ENCODE data around the gene SYT2. TPM values are rescaled to one million over a fixed set of nuclear protein-coding genes. Genes with fewer than 3 reads are reported as not detected.
"Not testable (repeated sequence)": the region's sequence is repeated elsewhere in the genome, so short reads cannot be mapped to it uniquely, and the experiment has no call there.

The SYT2 gene
- total and polyA plus RNA-seq, 11 donors, result 0.03 to 0.09 (median 0.06) TPM; not detected in 6

GRCh38 chr1:202613571-202613970 is 96.7 kb downstream of the SYT2 start:
- no peak for TF ChIP-seq CTCF (IDR thresholded peaks at IDR 0.05)
- TF ChIP-seq POLR2A (IDR thresholded peaks at IDR 0.05), result no peak
- Histone ChIP-seq H3K27ac (no peak overlapping the region), H3K4me1 (peaks cover 4 to 43% (median 24%) of the 10 kb centered on the region in 12 donors), H3K9me3 (no peaks in the 10 kb centered on the region), H3K36me3 (peaks cover 0 to 8% (median 0%) of the 10 kb centered on the region in 9 donors), H3K27me3 (peaks cover 0 to 35% (median 0%) of the 10 kb centered on the region in 9 donors), H3K4me3 (no peak overlapping the region)
- ATAC-seq (no peak), DNase-seq (no peak)
- intact Hi-C loops (cut with DNase I), result no loop called here
- 83 to 92% (median 89%) methylated on average over 4 of the region's 4 CpGs for WGBS, 4 donors

DNA sequence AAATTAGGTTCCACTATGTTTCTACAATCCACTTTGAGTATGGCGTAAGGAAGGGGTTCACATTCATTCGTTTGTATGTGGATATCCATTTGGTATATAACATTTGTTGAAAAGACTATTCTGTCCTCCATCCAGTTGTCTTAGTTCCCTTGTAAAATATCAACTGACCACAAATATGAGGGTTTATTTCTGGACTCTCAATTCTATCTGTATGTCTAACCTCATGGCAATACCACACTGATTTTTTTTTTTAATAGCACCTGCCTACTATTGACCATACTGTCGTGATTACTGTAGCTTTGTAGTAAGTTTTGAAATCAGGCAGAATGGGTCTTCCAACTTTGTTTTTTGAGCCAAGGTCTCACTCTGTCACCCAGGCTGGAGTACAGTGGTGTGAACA is 98.2 kb downstream of the SYT2 start:
- H3K4me3 ChIP-seq; H3K27ac ChIP-seq; DNase-seq; ATAC-seq; H3K9me3 ChIP-seq; intact Hi-C loops (cut with DNase I): not testable (repeated sequence)
- Histone ChIP-seq H3K36me3 (peaks cover 0 to 19% (median 0%) of the 10 kb centered on the region in 9 donors), H3K4me1 (peaks cover 4 to 39% (median 22%) of the 10 kb centered on the region in 12 donors), H3K27me3 (peaks cover 0 to 31% (median 0%) of the 10 kb centered on the region in 9 donors)
- WGBS, 4 donors, result 95 to 97% (median 96%) methylated on average over 3 of the region's 3 CpGs

DNA sequence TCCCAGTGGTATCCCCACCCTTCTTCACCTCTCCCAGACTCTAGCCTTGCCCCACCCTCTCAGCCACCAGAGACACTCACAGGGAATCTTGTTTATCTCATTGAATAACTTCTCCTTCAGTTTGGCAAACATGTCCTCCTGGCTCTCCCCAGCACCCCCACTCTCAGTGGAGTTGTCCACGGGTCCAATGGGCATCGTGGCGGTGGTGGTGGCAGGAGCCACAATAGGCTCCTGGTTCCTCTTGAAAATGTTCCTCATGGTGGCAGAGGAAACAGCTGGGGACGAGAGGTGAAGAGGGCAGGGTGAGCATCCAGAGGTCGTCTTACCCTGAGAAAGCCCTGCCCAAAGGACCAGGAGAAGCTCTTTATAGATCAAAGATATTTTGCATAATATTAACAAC is 104.7 kb downstream of the SYT2 start:
- Histone ChIP-seq H3K27me3 (peaks cover 0 to 43% (median 0%) of the 10 kb centered on the region in 9 donors), H3K4me1 (no peaks in the 10 kb centered on the region), H3K36me3 (peaks cover 0 to 65% (median 18%) of the 10 kb centered on the region in 9 donors), H3K9me3 (no peaks in the 10 kb centered on the region), H3K27ac (no peak overlapping the region), H3K4me3 (no peak overlapping the region)
- TF ChIP-seq CTCF (IDR thresholded peaks at IDR 0.05) (no peak), POLR2A (IDR thresholded peaks at IDR 0.05) (no peak)
- intact Hi-C loops (cut with DNase I), result loop anchor here in 2 of 10 donors (10.0 kb wide), 2 partner anchors 101 to 141 kb away; no protein-coding TSS in a partner anchor
- ATAC-seq, result no peak
- DNase-seq, result no peak
- 78 to 88% (median 85%) methylated on average over 5 of the region's 5 CpGs for WGBS, 4 donors

- no peaks in the 10 kb centered on the region for H3K9me3 ChIP-seq
- DNase-seq, result no peak
- intact Hi-C loops (cut with DNase I), result loop anchor here in 3 of 10 donors (5.0 to 10.0 kb wide), 3 partner anchors 99 to 139 kb away; no protein-coding TSS in a partner anchor
- TF ChIP-seq POLR2A (IDR thresholded peaks at IDR 0.05) (no peak), CTCF (IDR thresholded peaks at IDR 0.05) (no peak)
- ATAC-seq, result no peak
- peaks cover 0 to 8% (median 3%) of the 10 kb centered on the region in 12 donors for H3K4me1 ChIP-seq
- WGBS, 4 donors, result 79 to 91% (median 88%) methylated on average over 2 of the region's 2 CpGs
- H3K4me3 ChIP-seq, result no peak overlapping the region
- peaks cover 0 to 49% (median 0%) of the 10 kb centered on the region in 9 donors for H3K27me3 ChIP-seq
- H3K36me3 ChIP-seq, result peaks cover 0 to 75% (median 25%) of the 10 kb centered on the region in 9 donors
- no peak overlapping the region for H3K27ac ChIP-seq
Observed at GRCh38 chr1:202603435-202603834, 106.8 kb downstream of the SYT2 start.

All from heart left ventricle (tissue), 16 donors.